ENCODE data around the gene SCN7A.
"Not testable (repeated sequence)": the region's sequence is repeated elsewhere in the genome, so short reads cannot be mapped to it uniquely, and the experiment has no call there.

The SCN7A gene

GRCh38 chr2:166388481-166389070, 105.5 kb downstream of the SCN7A start:
- DNase-seq = no peak

DNA sequence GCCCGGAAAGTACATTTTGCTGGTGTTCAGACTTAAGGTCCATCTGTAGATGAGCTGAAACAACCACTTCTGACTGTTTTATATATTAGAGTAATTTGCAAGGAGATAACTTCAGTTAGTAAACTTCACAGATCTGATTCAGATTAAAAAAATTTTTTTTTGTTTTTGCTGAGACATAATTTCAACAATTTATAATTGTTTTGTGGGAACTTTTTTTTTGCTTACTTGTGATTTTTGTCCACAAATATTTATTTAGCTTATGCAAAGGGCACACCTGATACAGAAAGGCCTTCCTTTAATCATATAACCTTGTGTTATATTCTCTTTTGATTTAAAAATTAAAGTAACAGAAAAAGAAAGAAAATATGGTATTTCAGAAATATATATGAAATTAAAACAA, 108.7 kb downstream of the SCN7A start:
- DNase-seq = no peak

GRCh38 chr2:166384774-166385173, 109.3 kb downstream of the SCN7A start:
- DNase-seq = no peak

- DNase-seq = no peak
Measured at GRCh38 chr2:166382448-166382847, 111.6 kb downstream of the SCN7A start.

GRCh38 chr2:166380615-166381014, 113.4 kb downstream of the SCN7A start:
- no peak for DNase-seq

DNA sequence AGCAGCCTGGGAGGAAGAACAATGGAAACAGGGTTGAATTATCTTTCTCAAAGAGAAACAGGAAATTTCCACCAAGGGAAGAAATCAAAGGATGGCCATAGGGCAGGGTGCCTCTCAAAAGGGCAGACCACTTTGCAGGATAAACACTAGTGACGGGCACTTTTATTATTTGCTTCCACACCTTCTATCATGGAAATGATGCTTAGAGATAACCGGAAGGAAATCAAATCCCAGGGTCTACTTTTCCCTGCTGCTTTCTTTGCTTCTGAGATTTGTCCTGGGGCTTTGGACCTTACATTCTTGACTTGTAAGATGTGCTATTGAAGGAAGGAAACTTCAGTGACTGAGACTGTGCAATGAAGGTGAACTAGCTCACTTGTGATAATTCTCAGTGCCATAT, 117.2 kb downstream of the SCN7A start:
- no peak for DNase-seq

- no peak for DNase-seq
Measured at GRCh38 chr2:166376488-166376828, 117.6 kb downstream of the SCN7A start.

- peak; percentile 72 for DNase-seq
Measured at GRCh38 chr2:166375736-166376487, 118.1 kb downstream of the SCN7A start, which contains the start of gene SCN9A. TSS of gene SCN9A (minus strand) at chr2:166375944. CDS start at chr2:166311756, 64,188 bp downstream.

- DNase-seq = no peak
Measured at GRCh38 chr2:166375195-166375735, 118.8 kb downstream of the SCN7A start.

GRCh38 chr2:166373951-166374350, 120.1 kb downstream of the SCN7A start:
- no peak for DNase-seq

DNA sequence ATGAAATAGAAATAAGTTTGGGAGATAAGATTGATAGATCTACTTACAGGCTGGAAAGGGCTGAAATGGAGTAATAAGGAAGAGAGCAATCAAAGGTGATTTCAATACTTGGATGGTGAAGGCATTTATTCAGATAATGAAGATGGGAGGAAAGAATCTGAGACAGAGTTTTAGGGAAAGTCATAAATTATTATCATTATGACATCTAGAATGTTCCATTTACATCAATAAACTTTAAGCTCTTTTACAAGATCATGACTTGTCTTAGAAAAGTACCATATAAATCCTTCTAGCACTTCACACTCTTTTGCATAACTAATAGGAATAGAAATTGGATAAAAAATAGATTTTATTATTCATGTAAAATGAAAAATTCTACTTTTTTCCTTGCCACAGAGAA, 120.5 kb downstream of the SCN7A start:
- no peak for DNase-seq

DNA sequence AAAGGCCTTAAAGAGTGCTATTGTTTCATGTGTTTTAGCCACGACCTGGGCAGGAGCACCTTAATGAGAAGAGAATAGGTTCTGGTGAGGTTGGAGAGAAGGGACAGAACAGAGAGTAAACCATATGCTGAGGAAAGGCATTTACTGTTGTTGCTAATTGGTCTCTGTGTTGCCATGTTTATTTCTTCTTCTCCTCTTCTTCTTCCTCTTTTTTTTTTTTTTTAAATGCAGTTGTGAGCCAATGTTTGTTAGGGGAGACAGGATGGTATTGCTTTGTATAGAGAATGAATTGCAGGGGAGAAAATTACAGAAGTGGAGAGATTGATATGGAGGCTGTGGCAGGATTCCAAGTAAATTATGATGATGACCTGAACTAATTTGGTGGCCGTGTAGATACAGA, 120.9 kb downstream of the SCN7A start:
- no peak for DNase-seq

- no peak for DNase-seq
Measured at GRCh38 chr2:166372046-166372445, 122.0 kb downstream of the SCN7A start.

DNA sequence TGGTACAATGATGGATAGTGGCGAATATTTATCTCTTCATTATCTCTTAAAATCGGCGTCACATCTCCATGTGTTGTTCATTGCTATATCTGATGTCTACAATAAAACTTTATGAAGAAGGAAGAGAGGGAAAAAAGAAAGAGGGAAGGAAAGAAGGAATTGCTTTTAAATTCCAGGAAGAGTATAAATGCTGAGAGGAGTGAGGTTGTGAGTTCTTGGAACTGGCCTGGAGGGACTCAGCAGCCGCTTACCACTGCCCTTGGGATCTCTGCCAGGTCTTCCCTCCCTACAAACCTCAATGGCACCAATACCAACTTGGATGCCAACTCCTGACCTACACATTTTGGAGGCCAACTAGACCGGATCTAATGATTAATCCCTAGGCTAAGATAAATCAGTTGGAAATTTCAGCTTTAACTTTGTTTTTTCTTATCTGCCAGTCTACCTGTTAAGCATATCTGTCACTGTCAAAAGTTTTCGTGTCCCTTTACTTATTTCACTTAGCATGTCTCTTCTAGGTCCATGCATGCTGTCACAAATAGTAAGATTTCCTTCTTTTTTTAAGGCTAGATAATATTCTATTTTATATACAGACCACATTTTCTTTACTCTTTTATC, 128.1 kb downstream of the SCN7A start:
- no peak for DNase-seq

GRCh38 chr2:166365239-166365638, 128.8 kb downstream of the SCN7A start:
- no peak for DNase-seq

DNA sequence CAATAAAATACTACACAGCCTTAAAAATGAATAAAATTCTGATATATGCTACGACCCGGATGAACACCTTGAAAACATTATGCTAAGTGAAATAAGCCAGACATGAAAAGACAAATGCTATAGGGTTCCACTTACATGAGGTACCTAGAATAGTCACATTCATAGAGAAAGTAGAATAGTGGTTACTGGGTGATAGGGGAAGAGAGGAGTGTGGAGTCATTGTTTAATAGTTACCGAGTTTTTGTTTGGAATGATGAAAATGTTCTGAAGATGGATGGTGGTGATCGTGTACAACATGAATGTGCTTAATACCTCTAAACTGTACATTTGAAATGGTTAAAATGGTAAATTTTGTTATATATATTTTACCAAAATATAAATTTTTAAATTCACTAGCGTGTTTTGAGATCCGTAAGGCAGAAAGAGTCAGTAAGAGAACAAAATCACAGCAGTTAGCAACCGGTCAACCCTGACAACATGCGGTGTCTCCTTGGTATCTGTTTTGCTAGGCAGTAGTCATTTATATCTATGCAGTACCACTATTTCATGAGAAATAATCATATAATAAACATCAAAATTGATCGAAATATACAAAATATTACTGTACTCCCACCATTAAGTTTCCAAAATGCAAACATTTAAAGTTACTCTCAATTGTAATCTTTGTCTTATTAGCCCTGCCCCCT, 129.4 kb downstream of the SCN7A start:
- no peak for DNase-seq

- DNase-seq = no peak
Measured at GRCh38 chr2:166361351-166362153, 132.5 kb downstream of the SCN7A start.

GRCh38 chr2:166360906-166361305, 133.1 kb downstream of the SCN7A start:
- no peak for DNase-seq

GRCh38 chr2:166360426-166360825, 133.6 kb downstream of the SCN7A start:
- no peak for DNase-seq

DNA sequence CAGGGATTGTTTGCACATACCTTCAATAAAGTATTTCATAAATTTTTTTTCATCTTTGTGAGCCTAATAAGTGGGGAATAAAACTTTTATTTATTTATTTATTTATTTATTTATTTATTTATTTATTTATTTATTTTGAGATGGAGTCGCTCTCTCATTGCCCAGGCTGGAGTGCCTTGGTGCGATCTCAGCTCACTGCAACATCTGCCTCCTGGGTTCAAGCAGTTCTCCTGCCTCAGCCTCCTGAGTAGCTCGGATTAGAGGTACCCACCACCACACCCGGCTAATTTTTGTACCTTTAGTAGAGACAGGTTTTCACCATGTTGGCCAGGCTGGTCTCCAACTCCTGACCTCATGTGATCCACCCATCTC, 136.1 kb downstream of the SCN7A start:
- DNase-seq = not testable (repeated sequence)

DNA sequence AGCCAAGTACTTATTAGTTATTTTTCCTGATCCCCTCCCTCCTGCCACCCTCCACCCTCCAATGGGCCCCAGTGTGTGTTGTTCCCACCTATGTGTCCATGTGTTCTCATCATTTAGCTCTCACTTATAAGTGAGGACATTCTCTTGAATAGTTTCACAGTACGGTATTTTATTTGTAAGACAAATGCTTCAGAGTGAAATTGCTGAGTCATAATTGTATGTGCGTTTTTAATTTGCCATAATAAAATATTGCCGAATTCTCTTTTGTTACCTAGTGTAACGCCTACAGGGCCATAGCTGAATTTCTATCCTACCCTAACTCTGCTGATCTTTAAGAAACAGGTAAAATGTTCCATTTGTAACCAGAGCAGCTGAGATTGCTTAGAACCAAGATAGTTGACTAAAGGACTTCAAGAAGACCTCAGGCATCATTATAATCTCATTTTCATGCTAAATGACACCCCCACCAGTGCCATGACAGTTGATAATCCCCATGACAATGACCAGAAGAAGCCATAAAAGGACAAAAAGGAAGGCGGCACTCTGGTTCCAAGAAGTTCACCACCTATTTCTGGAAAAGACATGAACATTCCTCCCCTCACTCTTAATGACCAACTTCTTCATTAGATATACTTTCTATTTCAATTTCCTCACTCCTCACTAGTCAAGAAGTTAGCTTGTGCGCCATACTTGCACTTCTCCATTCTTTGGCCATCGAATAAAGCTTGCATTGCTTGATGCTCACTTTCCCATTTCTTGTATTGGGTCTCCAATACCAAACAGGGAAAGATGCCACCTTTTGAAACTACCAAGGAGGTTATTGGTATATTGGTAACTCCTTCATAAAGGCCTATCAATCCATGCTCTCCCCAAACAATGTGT, 136.7 kb downstream of the SCN7A start:
- DNase-seq = no peak
